ENCODE measurements around the gene TTLL10. TPM values are rescaled to one million over a fixed set of nuclear protein-coding genes. Genes with fewer than 3 reads are reported as not detected.

The TTLL10 gene
- total RNA-seq, 4 donors from 2014 or later, result 0.40 to 0.48 TPM; not detected in 2

- H3K27me3 ChIP-seq, result peaks cover 52% of the 10 kb centered on the region
- H3K36me3 ChIP-seq, result no peaks in the 10 kb centered on the region
- no peak overlapping the region for H3K4me3 ChIP-seq
- TF ChIP-seq CTCF (IDR thresholded peaks at IDR 0.05), result no peak
- no peak for TF ChIP-seq POLR2A (IDR thresholded peaks at IDR 0.05)
- TF ChIP-seq POLR2AphosphoS5 (IDR thresholded peaks at IDR 0.05), result no peak
- no peak for TF ChIP-seq EP300 (IDR thresholded peaks at IDR 0.05; ENCODE audit: low read depth)
- H3K9me3 ChIP-seq, result no peaks in the 10 kb centered on the region
- 23% methylated on average over 26 of the region's 30 CpGs; no CpG with 5 or more reads in 1 of the 2 donors for WGBS, 2 donors (ENCODE audit: low coverage in 1 of 2)
- peaks cover 7 to 28% (median 24%) of the 10 kb centered on the region in 4 donors for H3K4me1 ChIP-seq
- DNase-seq, result no peak
- in situ Hi-C loops (cut with MboI; ENCODE audit: low pct_ligation_motif_present in 1 of 4, low pct_unique_long_range_greater_than_20kb in 1 of 4, low sequenced_read_pairs in 3 of 4), result no loop called here
- intact Hi-C loops (cut with DNase I; ENCODE audit: low total_unique reads), result no loop called here
- H3K27ac ChIP-seq, result no peak overlapping the region
Observed at GRCh38 chr1:1239614-1240347, 66.1 kb downstream of the TTLL10 start.

GRCh38 chr1:1240348-1240732 lies 66.7 kb downstream of the TTLL10 start:
- in situ Hi-C loops (cut with MboI; ENCODE audit: low pct_ligation_motif_present in 1 of 4, low pct_unique_long_range_greater_than_20kb in 1 of 4, low sequenced_read_pairs in 3 of 4), result no loop called here
- intact Hi-C loops (cut with DNase I; ENCODE audit: low total_unique reads), result no loop called here

GRCh38 chr1:1240822-1241587 lies 67.3 kb downstream of the TTLL10 start:
- in situ Hi-C loops (cut with MboI; ENCODE audit: low pct_ligation_motif_present in 1 of 4, low pct_unique_long_range_greater_than_20kb in 1 of 4, low sequenced_read_pairs in 3 of 4), result no loop called here
- Histone ChIP-seq H3K36me3 (no peaks in the 10 kb centered on the region), H3K27ac (no peak overlapping the region), H3K27me3 (peaks cover 61% of the 10 kb centered on the region), H3K4me3 (no peak overlapping the region), H3K9me3 (no peaks in the 10 kb centered on the region), H3K4me1 (peaks cover 7 to 28% (median 24%) of the 10 kb centered on the region in 4 donors)
- intact Hi-C loops (cut with DNase I; ENCODE audit: low total_unique reads), result no loop called here
- DNase-seq, result no peak
- no peak for TF ChIP-seq EP300 (IDR thresholded peaks at IDR 0.05; ENCODE audit: low read depth)
- no peak for TF ChIP-seq POLR2A (IDR thresholded peaks at IDR 0.05)
- WGBS, 2 donors (ENCODE audit: low coverage in 1 of 2), result 41% methylated on average over 22 of the region's 23 CpGs; no CpG with 5 or more reads in 1 of the 2 donors

More at GRCh38 chr1:1240348-1240732, 66.7 kb downstream of the TTLL10 start:
- WGBS, 2 donors (ENCODE audit: low coverage in 1 of 2), result 38% methylated on average over 8 of the region's 11 CpGs; no CpG with 5 or more reads in 1 of the 2 donors
- DNase-seq, result no peak
- H3K27ac ChIP-seq, result no peak overlapping the region
- H3K27me3 ChIP-seq, result peaks cover 54% of the 10 kb centered on the region
- H3K4me1 ChIP-seq, result peaks cover 7 to 28% (median 24%) of the 10 kb centered on the region in 4 donors
- H3K9me3 ChIP-seq, result no peaks in the 10 kb centered on the region
- no peaks in the 10 kb centered on the region for H3K36me3 ChIP-seq
- H3K4me3 ChIP-seq, result no peak overlapping the region
- TF ChIP-seq POLR2A (IDR thresholded peaks at IDR 0.05) (no peak), POLR2AphosphoS5 (IDR thresholded peaks at IDR 0.05) (no peak), CTCF (IDR thresholded peaks at IDR 0.05) (no peak), EP300 (IDR thresholded peaks at IDR 0.05; ENCODE audit: low read depth) (no peak)

- Histone ChIP-seq H3K27ac (no peak overlapping the region), H3K9me3 (no peaks in the 10 kb centered on the region), H3K36me3 (no peaks in the 10 kb centered on the region), H3K4me3 (no peak overlapping the region), H3K27me3 (peaks cover 62% of the 10 kb centered on the region), H3K4me1 (peaks cover 10 to 32% (median 27%) of the 10 kb centered on the region in 4 donors)
- 71% methylated on average over 21 of the region's 26 CpGs; no CpG with 5 or more reads in 1 of the 2 donors for WGBS, 2 donors (ENCODE audit: low coverage in 1 of 2)
- in situ Hi-C loops (cut with MboI; ENCODE audit: low pct_ligation_motif_present in 1 of 4, low pct_unique_long_range_greater_than_20kb in 1 of 4, low sequenced_read_pairs in 3 of 4), result no loop called here
- TF ChIP-seq POLR2A (IDR thresholded peaks at IDR 0.05) (no peak), EP300 (IDR thresholded peaks at IDR 0.05; ENCODE audit: low read depth) (no peak), POLR2AphosphoS5 (IDR thresholded peaks at IDR 0.05) (no peak), CTCF (IDR thresholded peaks at IDR 0.05) (no peak)
- DNase-seq, result no peak
- intact Hi-C loops (cut with DNase I; ENCODE audit: low total_unique reads), result no loop called here
Observed at GRCh38 chr1:1241588-1242219, 68.0 kb downstream of the TTLL10 start.

Data from transverse colon (tissue), 4 donors.